H1 (cell line): ENCODE results near the gene RELN. TPM values are rescaled to one million over a fixed set of nuclear protein-coding genes. Genes with fewer than 3 reads are reported as not detected.

Experiments
- CTCF ChIA-PET: fragments of 300-600 bp; sonication (Branson Sonifier 250); formaldehyde crosslinking; loops from one replicate; lab custom pipeline; 2021; ENCODE audit not compliant: partially characterized antibody; lab: Charles Lee
- POLR2A ChIA-PET: fragments of 300-600 bp; sonication (Branson Sonifier 250); formaldehyde crosslinking; loops from one replicate; lab custom pipeline; 2021; ENCODE audit warnings: inconsistent platforms; ENCODE audit not compliant: partially characterized antibody; lab: Charles Lee
- DNase-seq, 2 experiments: peaks; one replicate each; pipeline versions ENCODE4 v3.0.0 to v3.0.0-alpha.2; 2010 to 2022; ENCODE audit warnings: low spot score in 2 of 2, low read depth in 1 of 2, mixed read lengths in 1 of 2
- FAIRE-seq: peaks from 2 replicates; lab custom pipeline; 2011; peaks lifted over from hg19 to GRCh38; lab: Jason Lieb, UNC
- H2AFZ ChIP-seq: 2 replicates; pipeline ENCODE4 v1.8.1; 2012; ENCODE audit warnings: low read length, inconsistent platforms
- H2AK5ac ChIP-seq: 2 replicates; pipeline ENCODE4 v1.6.1; 2013; ENCODE audit warnings: low read depth, low read length
- H2BK120ac ChIP-seq: replicated peaks from 2 replicates; pipeline ENCODE3; 2013; ENCODE audit warnings: low read depth, low read length, inconsistent platforms
- H2BK12ac ChIP-seq: 2 replicates; pipeline ENCODE4 v1.6.1; 2013; ENCODE audit warnings: low read depth, low read length
- H2BK15ac ChIP-seq: 2 replicates; pipeline ENCODE4 v1.6.1; 2013; ENCODE audit warnings: low read length
- H2BK20ac ChIP-seq: 2 replicates; pipeline ENCODE4 v1.6.1; 2013; ENCODE audit warnings: low read length
- H2BK5ac ChIP-seq: 2 replicates; pipeline ENCODE4 v1.6.1; 2013; ENCODE audit warnings: low read depth, low read length
- H3K14ac ChIP-seq: 2 replicates; pipeline ENCODE4 v1.6.1; 2013; ENCODE audit warnings: inconsistent platforms; ENCODE audit not compliant: insufficient read length
- H3K18ac ChIP-seq: 2 replicates; pipeline ENCODE4 v1.6.1; 2013; ENCODE audit warnings: low read length; ENCODE audit errors: extremely low read depth
- H3K23ac ChIP-seq: 2 replicates; pipeline ENCODE4 v1.6.1; 2013; ENCODE audit warnings: inconsistent platforms; ENCODE audit not compliant: insufficient read length
- H3K23me2 ChIP-seq: 2 replicates; pipeline ENCODE4 v1.6.1; 2013; ENCODE audit warnings: low read depth, low read length
- H3K27ac ChIP-seq: 2 replicates; pipeline ENCODE4 v1.6.1; 2011; ENCODE audit warnings: low read depth, low read length, inconsistent platforms
- H3K27me3 ChIP-seq, 4 experiments: replicated peaks in 1 of 4; 1 replicate in 1 of 4; 2 replicates in 3 of 4; pipeline versions ENCODE4 v1.6.1 to v1.8.1; 2011 to 2013; ENCODE audit warnings: low read length in 3 of 4, mild to moderate bottlenecking in 3 of 4, inconsistent platforms in 2 of 4, mixed read lengths in 2 of 4, moderate library complexity in 1 of 4; ENCODE audit not compliant: control insufficient read depth in 3 of 4, insufficient read depth in 3 of 4; ENCODE audit errors: extremely low read depth in 1 of 4
- H3K36me3 ChIP-seq, 4 experiments: 2 replicates each; pipeline versions ENCODE4 v1.6.1 to v1.8.1; 2011 to 2013; ENCODE audit warnings: mild to moderate bottlenecking in 4 of 4, low read length in 3 of 4, moderate library complexity in 2 of 4, control low read depth in 1 of 4, inconsistent platforms in 1 of 4; ENCODE audit not compliant: insufficient read depth in 4 of 4, control insufficient read depth in 2 of 4
- H3K4ac ChIP-seq: replicated peaks from 2 replicates; pipeline ENCODE3; 2013; ENCODE audit warnings: low read length, low read depth, mixed read lengths, inconsistent platforms; ENCODE audit not compliant: insufficient read length
- H3K4me1 ChIP-seq, 4 experiments: replicated peaks in 1 of 4; 1 replicate in 1 of 4; 2 replicates in 3 of 4; pipeline versions ENCODE4 v1.6.1 to v1.8.1; 2011 to 2013; ENCODE audit warnings: low read length in 3 of 4, inconsistent platforms in 2 of 4, mixed read lengths in 1 of 4; ENCODE audit not compliant: insufficient read depth in 4 of 4, control insufficient read depth in 3 of 4
- H3K4me2 ChIP-seq, 2 experiments: 2 replicates each; pipeline versions ENCODE4 v1.6.1 to v1.8.1; 2011 to 2013; ENCODE audit warnings: low read depth in 2 of 2, low read length in 2 of 2, control low read depth in 1 of 2, inconsistent platforms in 1 of 2, mild to moderate bottlenecking in 1 of 2; ENCODE audit not compliant: insufficient read depth in 1 of 2
- H3K4me3 ChIP-seq, 4 experiments: fragments of 200-600, 300-600 bp in 1 of 4; sonication (generic), shearing (Covaris generic), sonication (Bioruptor Twin) in 1 of 4; 2 replicates each; pipeline versions ENCODE4 v1.5.1 to v1.8.1; 2011 to 2016; ENCODE audit warnings: low read length in 4 of 4, low read depth in 3 of 4, control low read depth in 2 of 4, inconsistent platforms in 2 of 4, mild to moderate bottlenecking in 2 of 4, mixed read lengths in 1 of 4, moderate library complexity in 1 of 4; ENCODE audit not compliant: insufficient read depth in 2 of 4; ENCODE audit errors: extremely low read depth in 1 of 4
- H3K56ac ChIP-seq: replicated peaks from 2 replicates; pipeline ENCODE3; 2013; ENCODE audit warnings: low read depth, mild to moderate bottlenecking, mixed read lengths, low read length, inconsistent platforms; ENCODE audit not compliant: insufficient read length
- H3K79me1 ChIP-seq: 2 replicates; pipeline ENCODE4 v1.6.1; 2013; ENCODE audit warnings: low read depth, low read length, control low read depth
- H3K79me2 ChIP-seq, 2 experiments: 2 replicates each; pipeline versions ENCODE4 v1.6.1 to v1.8.1; 2012 to 2013; ENCODE audit warnings: low read length in 2 of 2, mild to moderate bottlenecking in 2 of 2, inconsistent platforms in 1 of 2; ENCODE audit not compliant: insufficient read depth in 2 of 2, control insufficient read depth in 1 of 2
- H3K9ac ChIP-seq, 4 experiments: replicated peaks in 1 of 4; 1 replicate in 1 of 4; 2 replicates in 3 of 4; pipeline versions ENCODE4 v1.6.1 to v1.8.1; 2011 to 2013; ENCODE audit warnings: low read depth in 3 of 4, low read length in 3 of 4, control low read depth in 2 of 4, mild to moderate bottlenecking in 2 of 4, moderate library complexity in 2 of 4, inconsistent platforms in 1 of 4; ENCODE audit errors: extremely low read depth in 1 of 4
- H3K9me3 ChIP-seq, 2 experiments: 2 replicates each; pipeline versions ENCODE4 v1.6.1 to v1.8.1; 2012 to 2013; ENCODE audit warnings: mild to moderate bottlenecking in 2 of 2, moderate library complexity in 2 of 2, control low read depth in 1 of 2, inconsistent platforms in 1 of 2, low read depth in 1 of 2, low read length in 1 of 2, mixed read lengths in 1 of 2; ENCODE audit not compliant: insufficient read depth in 2 of 2
- H4K20me1 ChIP-seq, 2 experiments: replicated peaks in 1 of 2; 2 replicates each; pipeline versions ENCODE3 to v1.8.1; 2011 to 2013; ENCODE audit warnings: inconsistent platforms in 2 of 2, low read length in 2 of 2, mild to moderate bottlenecking in 1 of 2; ENCODE audit not compliant: insufficient read depth in 2 of 2, control insufficient read depth in 1 of 2
- H4K5ac ChIP-seq: 2 replicates; pipeline ENCODE4 v1.6.1; 2013; ENCODE audit warnings: low read length, low read depth, mixed read lengths, inconsistent platforms; ENCODE audit not compliant: insufficient read length
- H4K8ac ChIP-seq: 2 replicates; pipeline ENCODE4 v1.8.0; 2013; ENCODE audit warnings: mild to moderate bottlenecking, moderate library complexity, low read length, inconsistent platforms; ENCODE audit not compliant: insufficient read depth; ENCODE audit errors: extremely low read depth
- H4K91ac ChIP-seq: replicated peaks from 2 replicates; pipeline ENCODE3; 2013; ENCODE audit warnings: low read length, mixed read lengths, inconsistent platforms; ENCODE audit not compliant: insufficient read length
- BRCA1 ChIP-seq: IDR thresholded peaks from 2 replicates; pipeline ENCODE4 v1.6.1; 2012; ENCODE audit warnings: low read depth, low read length, improper control_type of control experiment
- CTCF ChIP-seq, 3 experiments: IDR thresholded peaks; 1 replicate in 2 of 3; 2 replicates in 1 of 3; pipeline versions ENCODE4 v1.5.1 to v1.6.1; 2011; ENCODE audit warnings: low read length in 3 of 3, mild to moderate bottlenecking in 3 of 3, inconsistent platforms in 2 of 3, low read depth in 1 of 3, moderate library complexity in 1 of 3; ENCODE audit not compliant: insufficient read depth in 1 of 3; ENCODE audit errors: control extremely low read depth in 1 of 3
- HDAC2 ChIP-seq, 2 experiments: fragments of 300-600 bp in 1 of 2; sonication (generic) in 1 of 2; IDR thresholded peaks; 2 replicates each; pipeline ENCODE4 v1.6.1; 2011 to 2012; ENCODE audit warnings: low read depth in 2 of 2, low read length in 2 of 2, mild to moderate bottlenecking in 2 of 2, moderate library complexity in 2 of 2, borderline replicate concordance in 1 of 2, inconsistent platforms in 1 of 2
- PHF8 ChIP-seq: fragments of 200-600 bp; sonication (generic); conservative IDR thresholded peaks from 2 replicates; pipeline ENCODE4 v1.7.1; 2012; ENCODE audit warnings: low read depth, mild to moderate bottlenecking, inconsistent platforms, low read length, moderate library complexity
- POLR2A ChIP-seq, 2 experiments: IDR thresholded peaks; 1 replicate in 1 of 2; 2 replicates in 1 of 2; pipeline ENCODE4 v1.6.1; 2011; ENCODE audit warnings: low read depth in 2 of 2, low read length in 2 of 2, mild to moderate bottlenecking in 2 of 2; ENCODE audit errors: control extremely low read depth in 1 of 2
- RBBP5 ChIP-seq: IDR thresholded peaks from 2 replicates; pipeline ENCODE4 v1.7.1; 2012; ENCODE audit warnings: low read depth, mild to moderate bottlenecking, inconsistent platforms, low read length, moderate library complexity, borderline replicate concordance
- RXRA ChIP-seq: IDR thresholded peaks from 2 replicates; pipeline ENCODE4 v1.6.1; 2011; ENCODE audit warnings: low read depth, mild to moderate bottlenecking, low read length, moderate library complexity; ENCODE audit not compliant: insufficient read depth
- SUZ12 ChIP-seq: fragments of 200-600 bp; sonication (generic); IDR thresholded peaks from 2 replicates; pipeline ENCODE4 v1.6.1; 2012; ENCODE audit warnings: mild to moderate bottlenecking, inconsistent platforms, low read length, moderate library complexity, mixed read lengths
- TCF12 ChIP-seq: IDR thresholded peaks from 2 replicates; pipeline ENCODE4 v1.6.1; 2011; ENCODE audit warnings: low read depth, mild to moderate bottlenecking, low read length
- YY1 ChIP-seq: IDR thresholded peaks from 2 replicates; pipeline ENCODE4 v1.6.1; 2011; ENCODE audit warnings: low read depth, mild to moderate bottlenecking, low read length
- WGBS, 2 experiments: shearing (Covaris generic) in 1 of 2; methylation state at CpG; one replicate each; pipeline versions ENCODE4 v1.1.6 to v1.1.7; 2013 to 2015; ENCODE audit warnings: low lambda C conversion rate in 2 of 2, mixed read lengths in 2 of 2, inconsistent platforms in 1 of 2, low coverage in 1 of 2, missing lambda C conversion rate in 1 of 2; ENCODE audit not compliant: insufficient replicate concordance in 2 of 2, insufficient coverage in 1 of 2, insufficient read length in 1 of 2; ENCODE audit errors: extremely low coverage in 1 of 2, missing lambda C conversion rate in 1 of 2; 5-methylcytosine and 5-hydroxymethylcytosine counted together
- polyA plus RNA-seq, 7 experiments: library from polyadenylated mRNA; depleted of rRNA in 3 of 7; stranded (reverse) in 5 of 7; unstranded in 2 of 7; fragments of >200 nt in 5 of 7; fragments of 200-250 nt in 2 of 7; gene quantifications; 1 replicate in 5 of 7; 2 replicates in 1 of 7; 4 replicates in 1 of 7; pipeline versions ENCODE4 v1.2.1 to v1.2.3, GENCODE V29; 2011 to 2013; ENCODE audit warnings: missing spikeins in 2 of 7, mixed read lengths in 2 of 7
- total RNA-seq: library from RNA; stranded (reverse); fragmentation: NEBNext Ultra II Directional; extraction: Animal tissue kit (Norgen Biotek cat#: 25700); gene quantifications from 2 replicates; pipeline ENCODE4 v1.2.1, GENCODE V29; 2021

The RELN gene
- total and polyA plus RNA-seq, 2 of the 8 experiments (the other 6 are each of a cell fraction or from before 2014, with no cell fraction given), result 0.03 to 0.07 TPM

- Histone ChIP-seq H2AK5ac (no peak overlapping the region), H4K20me1 (no peaks in the 10 kb centered on the region), H3K18ac (no peak overlapping the region), H3K56ac (no peak overlapping the region), H3K9ac (no peak overlapping the region), H3K4me2 (no peak overlapping the region), H3K79me1 (no peaks in the 10 kb centered on the region), H3K79me2 (no peaks in the 10 kb centered on the region), H2AFZ (no peak overlapping the region), H3K4ac (no peak overlapping the region), H3K27me3 (no peaks in the 10 kb centered on the region), H4K91ac (no peak overlapping the region), H3K23me2 (no peaks in the 10 kb centered on the region), H2BK120ac (no peak overlapping the region), H2BK15ac (no peak overlapping the region), H3K27ac (no peak overlapping the region), H2BK12ac (no peak overlapping the region), H2BK20ac (no peak overlapping the region), H3K36me3 (no peaks in the 10 kb centered on the region), H2BK5ac (no peak overlapping the region), H4K8ac (no peak overlapping the region), H3K9me3 (no peaks in the 10 kb centered on the region), H3K4me1 (no peaks in the 10 kb centered on the region), H3K23ac (no peak overlapping the region), H3K14ac (no peak overlapping the region), H4K5ac (no peak overlapping the region), H3K4me3 (no peak overlapping the region)
- ChIA-PET CTCF (interaction anchor here (0.6 to 0.9 kb wide), 2 partner anchors 122 to 426 kb away, joined by 3 to 4 read pairs; no protein-coding TSS in a partner anchor), POLR2A (no interaction called here)
- 88% methylated on average over 2 of the region's 2 CpGs; no CpG with 5 or more reads in 1 of the 2 experiments for WGBS, 2 experiments
- FAIRE-seq (no peak), DNase-seq (no peak)
- TF ChIP-seq PHF8 (no peak), TCF12 (no peak), RXRA (no peak), BRCA1 (no peak), POLR2A (IDR thresholded peaks at IDR 0.05; ENCODE audit: control extremely low read depth in 1 of 2, low read depth in 2 of 2, low read length in 2 of 2) (no peak), HDAC2 (IDR thresholded peaks at IDR 0.05; ENCODE audit: borderline replicate concordance in 1 of 2, low read depth in 2 of 2, low read length in 2 of 2) (no peak), CTCF (IDR thresholded peaks at IDR 0.05; ENCODE audit: control extremely low read depth in 1 of 3, insufficient read depth in 1 of 3, low read depth in 1 of 3, low read length in 3 of 3) (no peak), SUZ12 (no peak), RBBP5 (no peak), YY1 (no peak)
Observed at GRCh38 chr7:103867874-103868273, 121.6 kb downstream of the RELN start.
